ENCODE data around the gene DCLK3.

Gene DCLK3

DNA sequence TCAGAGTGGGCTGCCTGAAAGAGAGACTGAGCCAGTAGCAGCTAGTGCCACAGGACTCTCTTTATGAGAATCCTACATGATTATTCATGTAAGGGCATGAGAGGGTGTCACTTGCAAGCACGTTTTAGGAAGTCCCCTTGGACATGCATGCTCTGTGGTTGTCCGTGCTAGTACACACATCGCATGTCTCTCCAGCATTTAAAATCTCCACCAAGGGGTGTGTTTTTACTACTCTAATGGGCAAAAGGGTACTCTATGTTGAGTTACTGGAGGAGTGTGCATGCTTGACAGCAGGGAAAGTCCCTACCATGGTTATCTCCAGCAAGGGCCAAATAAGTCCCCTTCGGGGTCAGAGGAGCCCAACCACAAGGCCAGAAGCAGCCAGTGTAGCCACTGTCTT is 70.7 kb downstream of the DCLK3 start:
- Histone ChIP-seq H3K4me3 (ENCODE audit: low read depth, low read length) (no peak overlapping the region), H3K27ac (no peak overlapping the region), H3K27me3 (ENCODE audit: insufficient read depth, low read depth, severe bottlenecking) (no peaks in the 10 kb centered on the region), H3K9me3 (ENCODE audit: severe bottlenecking) (peaks cover 5% of the 10 kb centered on the region), H3K36me3 (no peaks in the 10 kb centered on the region)
- DNase-seq = no peak
- no peak for TF ChIP-seq CTCF (IDR thresholded peaks at IDR 0.05; ENCODE audit: low read depth, low read length)

DNA sequence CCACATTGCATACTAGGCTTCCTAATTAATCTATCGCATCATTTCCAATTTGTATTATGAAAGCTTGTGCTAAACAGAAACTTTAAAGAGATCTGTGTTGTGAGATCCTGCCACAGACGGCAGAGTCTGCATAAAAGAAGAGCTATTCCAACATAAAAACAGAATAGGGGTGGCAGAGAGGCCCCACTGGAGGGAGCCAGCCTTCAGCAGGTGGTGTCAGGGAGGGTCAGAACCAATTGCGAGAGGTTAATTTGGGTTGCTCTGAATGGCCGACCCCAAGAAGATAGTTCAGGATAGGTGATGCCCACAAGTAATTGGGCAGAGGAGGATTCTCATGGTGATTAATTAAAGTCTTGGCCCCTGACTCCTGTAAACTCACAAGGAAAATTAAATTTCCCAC is 74.8 kb downstream of the DCLK3 start:
- Histone ChIP-seq H3K36me3 (no peaks in the 10 kb centered on the region), H3K27me3 (ENCODE audit: insufficient read depth, low read depth, severe bottlenecking) (no peaks in the 10 kb centered on the region), H3K27ac (no peak overlapping the region), H3K9me3 (ENCODE audit: severe bottlenecking) (peaks cover 5% of the 10 kb centered on the region), H3K4me3 (ENCODE audit: low read depth, low read length) (no peak overlapping the region)
- no peak for TF ChIP-seq CTCF (IDR thresholded peaks at IDR 0.05; ENCODE audit: low read depth, low read length)
- DNase-seq = no peak

GRCh38 chr3:36688815-36689214 is 75.5 kb downstream of the DCLK3 start:
- H3K27me3 ChIP-seq (ENCODE audit: insufficient read depth, low read depth, severe bottlenecking) = no peaks in the 10 kb centered on the region
- peaks cover 5% of the 10 kb centered on the region for H3K9me3 ChIP-seq (ENCODE audit: severe bottlenecking)
- H3K27ac ChIP-seq = no peak overlapping the region
- peak; percentile 64 for DNase-seq
- no peak overlapping the region for H3K4me3 ChIP-seq (ENCODE audit: low read depth, low read length)
- H3K36me3 ChIP-seq = no peaks in the 10 kb centered on the region
- no peak for TF ChIP-seq CTCF (IDR thresholded peaks at IDR 0.05; ENCODE audit: low read depth, low read length)

DNA sequence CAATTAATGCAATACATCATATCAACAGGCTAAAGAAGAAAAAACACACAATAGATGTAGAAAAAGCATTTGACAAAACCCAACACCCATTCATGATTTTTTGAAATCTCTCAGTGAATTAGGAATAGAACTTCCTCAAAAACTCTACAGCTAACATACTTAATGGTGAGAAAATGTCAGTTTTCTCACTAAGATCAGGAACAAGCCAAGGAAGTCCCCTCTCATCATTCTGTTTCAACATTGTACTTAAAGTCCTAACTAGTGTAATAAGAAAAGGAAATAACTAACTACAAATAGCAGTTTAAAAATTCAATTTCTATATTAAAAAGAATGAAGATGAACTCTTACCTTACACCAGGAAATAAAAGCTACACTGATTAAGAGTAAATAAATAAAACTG is 77.8 kb downstream of the DCLK3 start:
- Histone ChIP-seq H3K4me3 (ENCODE audit: low read depth, low read length) (no peak overlapping the region), H3K36me3 (no peaks in the 10 kb centered on the region), H3K27me3 (ENCODE audit: insufficient read depth, low read depth, severe bottlenecking) (no peaks in the 10 kb centered on the region), H3K9me3 (ENCODE audit: severe bottlenecking) (no peaks in the 10 kb centered on the region), H3K27ac (no peak overlapping the region)
- no peak for DNase-seq
- TF ChIP-seq CTCF (IDR thresholded peaks at IDR 0.05; ENCODE audit: low read depth, low read length) = no peak

DNA sequence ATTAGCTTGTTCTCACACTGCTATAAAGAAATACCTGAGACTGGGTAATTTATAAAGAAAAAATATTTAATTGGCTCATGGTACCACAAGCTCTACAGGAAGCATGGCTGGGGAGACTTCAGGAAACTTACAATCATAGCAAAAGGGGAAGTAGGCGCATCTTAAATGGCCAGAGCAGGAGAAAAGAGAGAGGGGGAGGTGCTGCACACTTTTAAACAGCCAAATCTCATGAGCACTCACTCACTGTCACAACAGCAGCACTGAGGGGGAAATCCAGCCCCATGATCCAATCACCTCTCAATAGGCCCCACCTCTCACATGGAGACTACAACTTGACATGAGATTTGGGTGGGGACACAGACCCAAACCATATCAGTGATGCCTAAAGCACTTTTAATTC is 82.5 kb downstream of the DCLK3 start:
- DNase-seq = no peak
- TF ChIP-seq CTCF (IDR thresholded peaks at IDR 0.05; ENCODE audit: low read depth, low read length) = no peak
- H3K27ac ChIP-seq = no peak overlapping the region
- no peak overlapping the region for H3K4me3 ChIP-seq (ENCODE audit: low read depth, low read length)
- no peaks in the 10 kb centered on the region for H3K36me3 ChIP-seq
- H3K9me3 ChIP-seq (ENCODE audit: severe bottlenecking) = no peaks in the 10 kb centered on the region
- no peaks in the 10 kb centered on the region for H3K27me3 ChIP-seq (ENCODE audit: insufficient read depth, low read depth, severe bottlenecking)

- H3K27me3 ChIP-seq (ENCODE audit: insufficient read depth, low read depth, severe bottlenecking) = no peaks in the 10 kb centered on the region
- no peak for TF ChIP-seq CTCF (IDR thresholded peaks at IDR 0.05; ENCODE audit: low read depth, low read length)
- H3K27ac ChIP-seq = no peak overlapping the region
- no peaks in the 10 kb centered on the region for H3K36me3 ChIP-seq
- no peaks in the 10 kb centered on the region for H3K9me3 ChIP-seq (ENCODE audit: severe bottlenecking)
- no peak for DNase-seq
- H3K4me3 ChIP-seq (ENCODE audit: low read depth, low read length) = no peak overlapping the region
These were observed 83.4 kb downstream of the DCLK3 start for GRCh38 chr3:36680952-36681351.
